K562 (cell line): ENCODE results near the gene ERAP2. TPM values are rescaled to one million over a fixed set of nuclear protein-coding genes. Genes with fewer than 3 reads are reported as not detected.

Experiments used
- ATAC-seq: fragments of 200-7000 bp; cut with Tn5 transposase; 3 replicates; pipeline ENCODE4 v1.9.1; 2020; ENCODE audit warnings: moderate library complexity
- BruUV-seq: library from RNA; stranded (reverse); fragments of 400-500 nt; replicated peaks from 2 replicates; lab custom pipeline; 2021; lab: Mats Ljungman, UMichigan
- CTCF ChIA-PET: fragments of 300-600 bp; formaldehyde crosslinking; extraction: SDS; loops from one replicate; lab custom pipeline; 2021; ENCODE audit warnings: low intra/inter-chr PET ratio; lab: Yijun Ruan, JAX
- POLR2A ChIA-PET: fragments of 300-600, 350-650 bp; sonication (Branson Sonifier 250); formaldehyde crosslinking; extraction: SDS; loops from one replicate; lab custom pipeline; 2021; ENCODE audit warnings: antibody characterized with exemption, inconsistent platforms; lab: Yijun Ruan, JAX
- DNase-seq, 4 experiments: peaks; one replicate each; pipeline versions ENCODE4 v3.0.0 to v3.0.0-alpha.2; 2011 to 2018; ENCODE audit warnings: low spot score in 3 of 4, mixed read lengths in 3 of 4; ENCODE audit errors: extremely low read depth in 1 of 4
- FAIRE-seq: peaks from 2 replicates; lab custom pipeline; 2011; peaks lifted over from hg19 to GRCh38; lab: Jason Lieb, UNC
- H2AFZ ChIP-seq: 2 replicates; pipeline ENCODE4 v1.6.0; 2011; ENCODE audit warnings: low read depth, low read length, control low read depth, inconsistent platforms
- H3K27ac ChIP-seq: fragments of 200-600 bp; 3 replicates; pipeline ENCODE4 v1.8.0; 2011; ENCODE audit warnings: low read depth, mild to moderate bottlenecking, control low read depth, inconsistent platforms, low read length, moderate library complexity, mixed read lengths; ENCODE audit errors: extremely low read depth
- H3K27me3 ChIP-seq, 2 experiments: fragments of 300-600 bp in 1 of 2; 2 replicates in 1 of 2; 3 replicates in 1 of 2; pipeline versions ENCODE4 v1.6.0 to v1.8.0; 2011; ENCODE audit warnings: inconsistent platforms in 2 of 2, low read length in 2 of 2, mild to moderate bottlenecking in 1 of 2, mixed read lengths in 1 of 2, moderate library complexity in 1 of 2; ENCODE audit not compliant: control insufficient read depth in 2 of 2, insufficient read depth in 2 of 2
- H3K36me3 ChIP-seq: fragments of 300-600 bp; 3 replicates; pipeline ENCODE4 v1.8.0; 2011; ENCODE audit warnings: mild to moderate bottlenecking, low read length, inconsistent platforms; ENCODE audit not compliant: control insufficient read depth, insufficient read depth
- H3K4me1 ChIP-seq, 2 experiments: fragments of 200-600 bp in 1 of 2; replicated peaks in 1 of 2; 2 replicates in 1 of 2; 3 replicates in 1 of 2; pipeline versions ENCODE4 v1.5.1 to v1.8.0; 2011; ENCODE audit warnings: inconsistent platforms in 2 of 2, low read length in 2 of 2, mild to moderate bottlenecking in 1 of 2, mixed read lengths in 1 of 2, moderate library complexity in 1 of 2; ENCODE audit not compliant: control insufficient read depth in 2 of 2, insufficient read depth in 2 of 2
- H3K4me2 ChIP-seq: 2 replicates; pipeline ENCODE4 v1.6.1; 2011; ENCODE audit warnings: low read length, control low read depth, inconsistent platforms, mixed read lengths; ENCODE audit not compliant: insufficient read depth
- H3K4me3 ChIP-seq: fragments of 200-600 bp; sonication (generic), shearing (Covaris generic); 2 replicates; pipeline ENCODE4 v1.5.1; 2016; ENCODE audit warnings: control low read depth, inconsistent platforms
- H3K79me2 ChIP-seq: fragments of 200-600 bp; 3 replicates; pipeline ENCODE4 v1.8.0; 2011; ENCODE audit warnings: low read length, inconsistent platforms; ENCODE audit not compliant: control insufficient read depth, insufficient read depth
- H3K9ac ChIP-seq, 2 experiments: 2 replicates each; pipeline versions ENCODE4 v1.6.0 to v1.6.1; 2011; ENCODE audit warnings: low read depth in 2 of 2, low read length in 2 of 2, control low read depth in 1 of 2, inconsistent platforms in 1 of 2, mild to moderate bottlenecking in 1 of 2, mixed read lengths in 1 of 2; ENCODE audit not compliant: insufficient read depth in 1 of 2
- H3K9me1 ChIP-seq: one replicate; pipeline ENCODE4 v1.6.0; 2011; ENCODE audit warnings: inconsistent platforms, mild to moderate bottlenecking, low read length, moderate library complexity; ENCODE audit not compliant: control insufficient read depth, insufficient read depth
- H3K9me3 ChIP-seq: replicated peaks from 2 replicates; pipeline ENCODE4 v1.5.1; 2011; ENCODE audit warnings: low read depth, low read length, inconsistent platforms; ENCODE audit not compliant: control insufficient read depth, insufficient read depth
- H4K20me1 ChIP-seq: replicated peaks from 2 replicates; pipeline ENCODE4 v1.6.1; 2011; ENCODE audit warnings: low read length, inconsistent platforms, mixed read lengths; ENCODE audit not compliant: control insufficient read depth, insufficient read depth
- HNRNPL ChIP-seq: fragments of 200-400 bp; formaldehyde crosslinking; IDR thresholded peaks from 2 replicates; pipeline ENCODE4 v1.6.1; 2017; ENCODE audit warnings: low read depth, mild to moderate bottlenecking, low read length
- ZFP91 ChIP-seq: sonication (generic); formaldehyde crosslinking; IDR thresholded peaks from 2 replicates; pipeline ENCODE4 v1.8.0; 2022; ENCODE audit warnings: mild to moderate bottlenecking, missing genetic modification reagents
- ZNF318 ChIP-seq, 2 experiments: fragments of 450-650 bp; IDR thresholded peaks; 2 replicates each; pipeline ENCODE4 v1.6.1; 2016; ENCODE audit warnings: mild to moderate bottlenecking in 2 of 2, borderline replicate concordance in 1 of 2, low read depth in 1 of 2, moderate library complexity in 1 of 2
- WGBS: fragments of 100-300 bp; shearing (Covaris generic); methylation state at CpG from one replicate; pipeline ENCODE4 v1.1.6; 2016; ENCODE audit warnings: low coverage, mixed read lengths; ENCODE audit not compliant: insufficient coverage; ENCODE audit errors: missing lambda C conversion rate; 5-methylcytosine and 5-hydroxymethylcytosine counted together
- in situ Hi-C: fragments of 300-500 bp; cut with MboI; formaldehyde crosslinking; loops from 4 replicates; pipeline ENCODE4 v1.15.0; 2018; ENCODE audit warnings: inconsistent platforms, mixed read lengths
- intact Hi-C: fragments of 100-400 bp; cut with micrococcal nuclease; formaldehyde crosslinking; loops from 2 replicates; pipeline ENCODE4 v1.14.2; 2022
- polyA plus RNA-seq, 8 experiments: library from polyadenylated mRNA; depleted of rRNA in 4 of 8; stranded (reverse) in 5 of 8; unstranded in 3 of 8; fragments of >200 nt; fragmentation: Nextera tagmentation in 2 of 8; fragmentation: Illumina TruSeq in 1 of 8; extraction: Ambion mirVana in 2 of 8; extraction: Trizol in 1 of 8; gene quantifications; 2 replicates each; pipeline versions ENCODE4 v1.2.1 to v1.2.3, GENCODE V29; 2011 to 2014; ENCODE audit warnings: inconsistent platforms in 1 of 8, missing spikeins in 1 of 8
- total RNA-seq, 7 experiments: library from RNA; depleted of rRNA in 6 of 7; stranded (reverse); fragments of >200 nt in 6 of 7; fragmentation: Illumina TruSeq in 2 of 7; extraction: Trizol in 2 of 7; gene quantifications; 2 replicates each; pipeline versions ENCODE4 v1.2.1 to v1.2.3, GENCODE V29; 2011 to 2021; ENCODE audit warnings: low replicate concordance in 1 of 7

The ERAP2 gene
- total and polyA plus RNA-seq, 9 of the 15 experiments (the other 6 are each of a cell fraction or from before 2014, with no cell fraction given), result 0.93 to 4.0 (median 2.1) TPM

- TF ChIP-seq ZFP91 (no peak), HNRNPL (no peak)
These were observed 11.3 kb upstream of the ERAP2 start (continued) for GRCh38 chr5:96864922-96865530.

GRCh38 chr5:96868603-96869371, 7.5 kb upstream of the ERAP2 start:
- H4K20me1 ChIP-seq, result no peaks in the 10 kb centered on the region
- no TSS peak for BruUV-seq
- no peak overlapping the region for H2AFZ ChIP-seq
- H3K27me3 ChIP-seq, result no peaks in the 10 kb centered on the region
- DNase-seq (peak; percentile 27 to 70 (median 42)), ATAC-seq (peak; percentile 95), FAIRE-seq (peak; percentile 91)
- H3K4me1 ChIP-seq, result peaks cover 0 to 5% of the 10 kb centered on the region in 2 experiments; a peak in 2 of 5 replicates
- no peaks in the 10 kb centered on the region for H3K9me1 ChIP-seq
- WGBS, result 10% methylated on average over 6 of the region's 6 CpGs
- in situ Hi-C loops (no loop called here), intact Hi-C loops (loop anchor here (1.0 to 5.0 kb wide), 6 partner anchors 67 to 294 kb away; partner anchors contain the start of gene LIX1)
- ChIA-PET CTCF (interaction anchor here (0.8 to 1.5 kb wide), 3 partner anchors 177 to 293 kb away, joined by 3 to 7 read pairs (median 7); partner anchors contain the start of gene LIX1), POLR2A (interaction anchor here (0.6 to 1.9 kb wide), 5 partner anchors 9 to 273 kb away, joined by 3 to 7 read pairs (median 3); partner anchors contain the start of gene ERAP1)
- no peak overlapping the region for H3K9ac ChIP-seq
- H3K27ac ChIP-seq, result no peak overlapping the region
- H3K4me2 ChIP-seq, result no peak overlapping the region
- no peaks in the 10 kb centered on the region for H3K9me3 ChIP-seq
- no peaks in the 10 kb centered on the region for H3K79me2 ChIP-seq
- H3K4me3 ChIP-seq, result no peak overlapping the region
- no peaks in the 10 kb centered on the region for H3K36me3 ChIP-seq
- TF ChIP-seq ZNF318 (IDR thresholded peaks at IDR 0.05; ENCODE audit: borderline replicate concordance in 1 of 2, low read depth in 1 of 2), result no peak
